Esophagus (tissue), 2 donors: Measurements from ENCODE around the gene TAC3. TPM values are rescaled to one million over a fixed set of nuclear protein-coding genes. Genes with fewer than 3 reads are reported as not detected.
"Not testable (repeated sequence)": the region's sequence is repeated elsewhere in the genome, so short reads cannot be mapped to it uniquely, and the experiment has no call there.

Experiments used
- H3K27ac ChIP-seq, 2 donors: one replicate each; pipeline ENCODE4 v1.5.1; 2013; ENCODE audit warnings: low read depth in 2 of 2, mild to moderate bottlenecking in 2 of 2, inconsistent platforms in 1 of 2, low read length in 1 of 2, moderate library complexity in 1 of 2
- H3K27me3 ChIP-seq, 2 donors: one replicate each; pipeline ENCODE4 v1.6.1; 2013; ENCODE audit warnings: low read length in 2 of 2, control low read depth in 1 of 2, mild to moderate bottlenecking in 1 of 2; ENCODE audit not compliant: insufficient read depth in 2 of 2, control insufficient read depth in 1 of 2
- H3K36me3 ChIP-seq, 2 donors: one replicate each; pipeline ENCODE4 v1.6.1; 2013; ENCODE audit warnings: low read length in 1 of 2; ENCODE audit not compliant: control insufficient read depth in 2 of 2, insufficient read depth in 2 of 2
- H3K4me1 ChIP-seq, 2 donors: one replicate each; pipeline ENCODE4 v1.6.1; 2013; ENCODE audit warnings: low read length in 1 of 2; ENCODE audit not compliant: control insufficient read depth in 2 of 2, insufficient read depth in 2 of 2
- H3K4me3 ChIP-seq, 2 donors: one replicate each; pipeline ENCODE4 v1.5.1; 2013; ENCODE audit warnings: low read length in 2 of 2, mild to moderate bottlenecking in 2 of 2, low read depth in 1 of 2, moderate library complexity in 1 of 2
- H3K9me3 ChIP-seq, 2 donors: one replicate each; pipeline ENCODE4 v1.6.1; 2013; ENCODE audit warnings: mild to moderate bottlenecking in 2 of 2, low read depth in 1 of 2, low read length in 1 of 2, moderate library complexity in 1 of 2; ENCODE audit not compliant: control insufficient read depth in 2 of 2, insufficient read depth in 1 of 2
- WGBS, 2 donors: extraction: QIAGEN DNeasy Blood & Tissue Kit; methylation state at CpG; one replicate each; pipeline ENCODE4 v1.1.7; 2013; 5-methylcytosine and 5-hydroxymethylcytosine counted together
- polyA plus RNA-seq, 2 donors: library from polyadenylated mRNA; stranded (reverse); fragments of 200-250 nt; gene quantifications; one replicate each; pipeline ENCODE4 v1.2.3, GENCODE V29; 2013
- donor health status: healthy with polysubstance abuse.
- donor health status: Bipolar disorder and iron deficiency.

The TAC3 gene
- polyA plus RNA-seq, 2 donors, result 0.16 TPM; not detected in 1

GRCh38 chr12:56979628-56980027 lies 36.7 kb downstream of the TAC3 start:
- H3K4me1 ChIP-seq, result peaks cover 0 to 7% of the 10 kb centered on the region in 2 donors
- 96 to 97% methylated on average over 3 of the region's 3 CpGs for WGBS, 2 donors
- no peak overlapping the region for H3K4me3 ChIP-seq
- H3K27ac ChIP-seq, result no peak overlapping the region
- H3K9me3 ChIP-seq, result no peaks in the 10 kb centered on the region
- no peaks in the 10 kb centered on the region for H3K27me3 ChIP-seq
- no peaks in the 10 kb centered on the region for H3K36me3 ChIP-seq

GRCh38 chr12:56978397-56979138 lies 37.8 kb downstream of the TAC3 start:
- Histone ChIP-seq H3K4me3 (no peak overlapping the region), H3K9me3 (no peaks in the 10 kb centered on the region), H3K4me1 (peaks cover 0 to 7% of the 10 kb centered on the region in 2 donors), H3K36me3 (no peaks in the 10 kb centered on the region), H3K27ac (no peak overlapping the region), H3K27me3 (no peaks in the 10 kb centered on the region)
- 72 to 80% methylated on average over 3 of the region's 3 CpGs for WGBS, 2 donors

- H3K36me3 ChIP-seq, H3K27me3 ChIP-seq, H3K4me3 ChIP-seq, H3K4me1 ChIP-seq, H3K9me3 ChIP-seq, H3K27ac ChIP-seq: not testable (repeated sequence)
- WGBS, 2 donors, result 87% methylated on average over 4 of the region's 4 CpGs
These were observed 39.0 kb downstream of the TAC3 start for GRCh38 chr12:56977361-56977760.

GRCh38 chr12:56974224-56974623 lies 42.1 kb downstream of the TAC3 start:
- H3K27ac ChIP-seq, H3K4me3 ChIP-seq, H3K27me3 ChIP-seq, H3K36me3 ChIP-seq, H3K9me3 ChIP-seq, H3K4me1 ChIP-seq: not testable (repeated sequence)
- 86 to 91% methylated on average over 3 of the region's 3 CpGs for WGBS, 2 donors

- H3K27me3 ChIP-seq, H3K27ac ChIP-seq, H3K4me1 ChIP-seq, H3K36me3 ChIP-seq, H3K9me3 ChIP-seq, H3K4me3 ChIP-seq: not testable (repeated sequence)
- WGBS, 2 donors, result 76 to 87% methylated on average over 6 of the region's 6 CpGs
These were observed 47.4 kb downstream of the TAC3 start for GRCh38 chr12:56968910-56969309.

- not testable (repeated sequence) for H3K36me3 ChIP-seq, H3K4me1 ChIP-seq, H3K4me3 ChIP-seq, H3K27ac ChIP-seq, H3K9me3 ChIP-seq, H3K27me3 ChIP-seq
- WGBS, 2 donors, result 89 to 94% methylated on average over 15 of the region's 15 CpGs
These were observed 50.2 kb downstream of the TAC3 start for GRCh38 chr12:56965997-56966642.

- 97 to 99% methylated on average over 3 to 4 of the region's 4 CpGs for WGBS, 2 donors
- not testable (repeated sequence) for H3K36me3 ChIP-seq, H3K4me3 ChIP-seq, H3K27ac ChIP-seq, H3K4me1 ChIP-seq, H3K27me3 ChIP-seq, H3K9me3 ChIP-seq
These were observed 51.2 kb downstream of the TAC3 start for GRCh38 chr12:56965124-56965523.

GRCh38 chr12:56963557-56963956 lies 52.8 kb downstream of the TAC3 start:
- not testable (repeated sequence) for H3K4me3 ChIP-seq, H3K9me3 ChIP-seq
- 94 to 96% methylated on average over 15 to 18 of the region's 27 CpGs for WGBS, 2 donors

GRCh38 chr12:56962247-56962646 lies 54.1 kb downstream of the TAC3 start:
- not testable (repeated sequence) for H3K36me3 ChIP-seq, H3K27ac ChIP-seq, H3K9me3 ChIP-seq, H3K27me3 ChIP-seq, H3K4me1 ChIP-seq, H3K4me3 ChIP-seq
- WGBS, 2 donors, result 63 to 68% methylated on average over 4 of the region's 4 CpGs

More at GRCh38 chr12:56963557-56963956, 52.8 kb downstream of the TAC3 start:
- H3K27me3 ChIP-seq, H3K4me1 ChIP-seq, H3K27ac ChIP-seq, H3K36me3 ChIP-seq: not testable (repeated sequence)
